Stomach (tissue), 4 donors: ENCODE results near the gene HOXC11.

ENCODE experiments used
- CTCF ChIP-seq, 7 experiments: fragments of 450-650 bp in 4 of 7; fragments of 200-600 bp in 3 of 7; sonication (generic) in 3 of 7; IDR thresholded peaks; one replicate each; pipeline ENCODE4 v1.5.1; 2016 to 2019; ENCODE audit warnings: antibody characterized with exemption in 7 of 7, control low read depth in 2 of 7, mild to moderate bottlenecking in 1 of 7
- POLR2A ChIP-seq, 4 donors: fragments of 450-650 bp; IDR thresholded peaks; one replicate each; pipeline ENCODE4 v1.6.1; 2016; ENCODE audit warnings: antibody characterized with exemption in 4 of 4, control low read depth in 2 of 4, mild to moderate bottlenecking in 1 of 4, moderate library complexity in 1 of 4
- POLR2AphosphoS5 ChIP-seq, 3 donors: sonication (generic); formaldehyde crosslinking; IDR thresholded peaks; one replicate each; pipeline ENCODE4 v1.6.1; 2016; ENCODE audit warnings: antibody characterized with exemption in 3 of 3

DNA sequence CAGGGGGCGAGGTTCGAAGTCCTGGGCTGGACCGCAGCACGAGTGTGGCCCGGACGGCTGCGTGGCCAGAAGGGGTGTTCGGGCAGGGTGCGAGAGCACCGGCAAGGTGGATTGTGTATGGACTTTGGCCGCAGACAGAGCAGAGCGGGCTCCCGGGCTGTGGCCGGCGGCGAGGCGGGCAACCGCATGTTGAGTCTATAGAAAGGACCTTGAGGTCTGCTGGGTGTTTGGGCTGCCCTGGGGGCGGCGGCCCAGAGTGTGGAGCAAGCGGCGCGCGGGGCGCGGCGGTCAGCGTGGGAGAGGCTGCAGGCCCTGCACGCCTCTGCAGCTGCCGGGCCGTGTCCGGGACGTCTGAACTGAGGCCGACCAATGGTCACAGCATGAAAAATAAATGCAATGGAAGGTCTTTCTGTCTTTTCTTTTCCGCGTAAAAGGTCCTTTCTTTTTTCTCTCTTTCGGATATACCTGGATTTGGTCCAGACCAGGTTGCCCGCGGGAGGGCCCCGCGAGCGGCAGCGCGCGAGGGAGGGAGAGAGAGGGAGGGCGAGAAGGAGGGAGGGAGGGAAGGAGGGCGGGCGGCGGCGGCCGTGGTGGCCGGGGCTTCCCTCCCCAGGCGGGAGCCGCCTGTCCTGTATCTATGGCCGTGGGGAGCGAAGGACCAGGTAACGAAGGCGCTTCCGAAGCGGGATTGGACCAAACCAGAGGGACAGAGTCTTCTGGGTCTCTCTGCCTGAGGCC is 21.5 kb downstream of the HOXC11 start:
- TF ChIP-seq POLR2AphosphoS5 (IDR thresholded peaks at IDR 0.05) (no peak), POLR2A (IDR thresholded peaks at IDR 0.05) (no peak), CTCF (IDR thresholded peaks at IDR 0.05) (no peak)
